HG02970 (cell line): ENCODE measurements around the gene SLCO2A1.

Experiments
- ATAC-seq: cut with Tn5 transposase; IDR thresholded peaks from one replicate; pipeline ENCODE4 v1.9.1; 2021; ENCODE audit warnings: mild to moderate bottlenecking, moderate library complexity, moderate number of reproducible peaks; ENCODE audit not compliant: unreplicated experiment, low FRiP score

The SLCO2A1 gene

DNA sequence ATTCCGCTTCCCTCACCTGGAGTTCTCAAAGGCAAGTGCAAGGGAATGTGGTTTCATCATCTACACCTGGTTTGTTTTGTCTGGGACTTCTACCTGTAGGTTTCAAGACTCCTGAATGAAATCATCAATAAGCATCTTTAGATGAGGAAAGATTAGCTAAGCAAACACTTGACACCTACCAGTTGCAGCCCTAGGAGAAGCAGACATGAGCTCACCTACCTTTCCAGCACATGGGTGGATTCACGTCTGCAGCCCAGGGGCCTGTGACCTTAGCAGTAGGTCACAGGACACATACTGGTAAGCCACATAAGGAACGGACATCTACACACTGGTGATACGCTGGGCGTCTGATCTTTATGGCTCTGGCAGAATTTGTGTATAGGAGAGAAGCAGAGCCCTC, 26.7 kb downstream of the SLCO2A1 start:
- no peak for ATAC-seq

DNA sequence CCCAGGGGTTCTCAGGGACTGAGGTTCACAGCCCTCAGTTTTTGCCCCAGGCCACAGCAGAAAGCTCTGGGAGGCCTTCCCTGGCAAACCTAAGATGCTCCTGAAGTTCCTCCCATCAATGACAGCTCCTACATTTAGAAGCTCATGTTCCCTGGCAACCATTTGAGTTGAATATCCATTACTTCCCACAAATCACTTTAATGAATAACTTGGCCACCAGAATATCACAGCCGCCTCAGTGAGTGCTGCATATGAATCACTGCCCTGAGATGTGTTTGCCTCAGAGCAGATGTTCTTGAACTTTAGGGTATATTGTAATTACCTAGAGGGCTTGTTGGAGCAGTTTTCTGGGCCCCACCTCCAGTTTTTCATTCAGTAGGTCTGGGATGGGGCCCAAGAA, 27.4 kb downstream of the SLCO2A1 start:
- ATAC-seq: no peak

DNA sequence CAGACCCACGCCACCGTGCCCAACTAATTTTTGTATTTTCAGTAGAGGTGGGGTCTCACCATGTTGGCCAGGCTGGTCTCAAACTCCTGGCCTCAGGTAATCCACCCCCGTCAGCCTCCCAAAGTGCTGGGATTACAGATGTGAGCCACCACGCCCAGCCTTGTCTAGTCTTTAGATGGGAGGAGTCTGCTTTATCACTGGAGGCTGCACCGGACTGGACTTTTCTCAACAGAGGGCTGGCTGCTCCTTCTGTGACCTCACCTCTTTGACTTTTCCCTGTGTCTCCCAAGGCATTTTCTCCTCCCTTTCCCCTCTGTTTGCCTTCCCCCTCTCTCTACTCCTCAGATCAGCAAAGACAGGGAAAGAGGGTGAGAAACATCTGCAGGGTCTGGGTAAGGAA, 28.5 kb downstream of the SLCO2A1 start:
- ATAC-seq: no peak

DNA sequence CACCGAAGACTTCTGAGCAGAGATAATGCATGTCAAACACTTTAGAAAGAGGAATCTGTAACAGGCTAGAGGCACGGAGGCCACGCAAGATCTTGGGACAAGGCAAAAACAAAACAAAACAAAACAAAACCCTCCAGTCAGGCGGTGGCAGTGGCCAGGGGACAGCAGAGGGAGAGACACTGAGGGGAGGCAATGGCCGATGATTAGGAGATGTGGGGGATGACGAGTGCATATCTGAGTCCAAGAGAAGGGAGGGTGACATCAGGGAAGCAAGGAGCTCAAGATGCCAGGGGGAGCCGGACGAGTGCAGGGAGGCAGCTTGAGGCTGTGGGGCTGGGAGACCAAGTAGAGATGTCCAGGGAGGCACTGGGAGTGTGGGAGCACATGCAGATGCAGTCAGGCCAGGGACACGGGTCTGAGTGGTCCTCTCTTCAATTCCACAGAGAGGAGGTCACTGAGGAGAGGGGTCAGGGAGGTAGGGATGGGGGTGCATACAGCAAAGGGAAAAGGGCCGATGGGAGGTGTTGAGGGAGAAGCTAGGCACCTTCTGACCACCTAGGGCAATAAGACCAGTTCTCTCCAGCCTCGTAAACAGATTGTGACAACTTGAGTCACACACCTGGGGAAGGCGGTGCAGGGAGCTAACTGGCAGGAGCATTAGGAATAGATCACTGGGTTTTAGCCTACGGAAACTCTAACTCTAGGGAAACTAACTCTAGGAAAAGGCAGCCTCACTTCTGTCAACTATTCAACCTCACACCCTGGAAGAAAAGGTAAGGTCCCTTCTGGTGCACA, 29.6 kb downstream of the SLCO2A1 start:
- ATAC-seq: no peak

DNA sequence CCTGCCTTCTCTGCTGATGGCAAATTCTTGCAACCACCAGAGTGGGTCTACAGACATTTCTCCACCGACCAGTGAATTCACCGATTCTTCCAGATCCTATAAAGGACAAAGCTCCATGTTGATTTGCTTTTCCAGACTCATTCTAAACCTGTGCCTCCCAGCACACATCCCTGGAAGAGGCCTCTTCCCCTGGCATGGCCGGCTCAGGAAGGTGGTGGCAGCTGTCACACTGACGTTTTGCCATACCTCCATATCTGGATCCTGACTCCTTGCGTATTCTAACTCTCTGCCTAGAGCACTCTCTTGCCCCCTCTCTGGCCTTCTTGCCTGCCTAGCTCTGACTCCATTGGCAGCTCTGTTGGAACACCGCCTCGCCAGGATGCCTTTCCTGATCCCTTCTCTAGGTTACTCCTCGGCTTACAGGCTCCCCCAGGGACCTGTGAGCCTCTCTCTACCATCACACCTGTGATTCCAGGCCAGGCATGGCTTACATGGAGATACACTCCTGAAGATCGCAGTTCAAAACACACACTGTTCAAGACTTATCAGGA, 31.0 kb downstream of the SLCO2A1 start:
- ATAC-seq: no peak

DNA sequence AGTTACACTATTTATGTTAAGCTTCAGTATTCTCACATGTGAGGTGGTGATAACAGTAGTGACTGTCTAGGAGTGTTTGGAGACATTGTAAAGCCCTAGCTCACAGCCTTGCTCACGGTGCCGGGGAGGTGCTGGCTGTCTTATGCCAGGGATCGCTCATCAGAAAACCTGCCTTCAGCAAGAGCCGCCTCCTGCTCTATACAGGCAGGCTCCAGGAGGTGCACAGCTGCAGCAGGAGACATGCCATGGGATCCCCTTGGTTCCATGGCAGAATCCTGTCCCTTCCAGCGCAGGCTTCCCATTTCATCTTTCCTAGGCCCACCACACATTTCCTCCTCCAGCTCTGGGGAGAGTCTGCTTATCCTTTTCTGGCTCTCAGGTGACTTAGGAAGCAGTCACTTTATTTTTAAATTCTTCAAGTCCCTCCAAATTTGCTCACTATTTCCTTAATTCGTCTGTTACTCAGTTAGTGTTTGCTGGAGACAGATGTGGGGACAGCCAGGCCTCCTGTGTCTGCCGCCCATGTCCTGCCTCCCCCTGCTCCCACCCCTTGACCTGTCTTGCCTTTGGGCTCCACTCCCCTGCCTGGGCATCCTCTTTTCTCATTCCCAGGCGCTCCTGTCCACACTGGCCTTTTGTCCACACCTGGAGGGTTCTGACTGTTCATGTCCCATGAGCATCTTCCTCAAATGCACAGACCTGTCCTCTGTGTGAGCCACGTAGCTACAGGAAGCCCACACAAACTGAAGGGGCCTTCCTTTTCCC, 31.7 kb downstream of the SLCO2A1 start:
- no peak for ATAC-seq

DNA sequence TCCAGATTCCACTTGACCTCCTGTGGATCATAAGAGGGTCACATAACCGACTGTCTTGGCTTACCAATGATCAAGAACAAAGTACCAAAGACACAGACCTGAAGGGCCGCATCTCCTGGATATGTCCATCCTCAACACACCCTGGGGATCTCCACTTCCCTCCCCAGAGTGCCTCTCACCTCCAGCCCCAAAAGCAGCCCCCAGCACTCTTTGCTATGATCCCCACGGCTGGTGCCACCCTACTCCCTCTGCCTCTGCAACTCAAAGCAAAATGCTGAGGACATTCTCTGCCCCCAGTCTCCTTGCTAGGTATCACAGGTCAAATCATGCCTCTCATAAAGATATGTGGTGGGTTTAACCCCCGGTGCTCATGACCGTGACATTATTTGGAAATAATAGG, 32.7 kb downstream of the SLCO2A1 start:
- ATAC-seq: no peak

DNA sequence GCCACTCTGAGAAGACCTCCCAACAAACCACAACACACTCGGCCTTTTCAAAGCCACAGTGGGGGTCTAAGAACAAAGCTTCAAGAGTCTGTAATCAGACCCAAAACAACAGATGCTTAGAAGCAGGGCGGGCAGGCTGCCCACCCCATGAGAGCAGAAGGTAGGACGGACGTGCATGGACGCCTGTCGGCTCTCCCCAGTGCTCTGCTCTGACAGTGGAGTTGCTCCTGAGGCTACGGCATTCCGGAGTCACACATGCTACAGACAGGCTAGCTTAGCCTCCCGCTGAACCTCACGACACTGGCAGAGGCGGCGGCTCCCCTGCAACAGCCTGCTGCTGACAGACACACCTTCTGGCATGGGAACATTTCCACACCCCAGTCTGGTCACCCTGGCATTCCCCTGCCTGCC, 33.5 kb downstream of the SLCO2A1 start:
- ATAC-seq: no peak

DNA sequence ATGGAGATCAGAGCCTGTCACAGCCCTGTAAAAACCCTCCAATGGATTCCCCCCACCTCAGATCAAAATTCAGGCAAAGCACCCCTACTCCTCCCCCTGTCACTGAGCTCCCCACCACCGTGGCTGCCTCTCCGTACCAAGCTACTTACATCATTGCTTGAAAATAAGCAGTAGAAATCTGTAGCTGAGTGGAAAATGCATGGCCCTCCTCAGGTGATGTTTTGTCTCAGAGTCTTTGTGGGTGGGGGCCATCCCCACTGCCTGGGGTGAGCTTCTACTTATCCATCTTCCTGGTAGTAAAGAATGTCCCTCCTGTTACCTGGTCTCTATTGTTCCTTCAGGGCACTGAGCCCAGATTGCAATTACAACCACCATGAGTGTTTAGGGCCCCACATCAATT, 34.5 kb downstream of the SLCO2A1 start:
- ATAC-seq: no peak

DNA sequence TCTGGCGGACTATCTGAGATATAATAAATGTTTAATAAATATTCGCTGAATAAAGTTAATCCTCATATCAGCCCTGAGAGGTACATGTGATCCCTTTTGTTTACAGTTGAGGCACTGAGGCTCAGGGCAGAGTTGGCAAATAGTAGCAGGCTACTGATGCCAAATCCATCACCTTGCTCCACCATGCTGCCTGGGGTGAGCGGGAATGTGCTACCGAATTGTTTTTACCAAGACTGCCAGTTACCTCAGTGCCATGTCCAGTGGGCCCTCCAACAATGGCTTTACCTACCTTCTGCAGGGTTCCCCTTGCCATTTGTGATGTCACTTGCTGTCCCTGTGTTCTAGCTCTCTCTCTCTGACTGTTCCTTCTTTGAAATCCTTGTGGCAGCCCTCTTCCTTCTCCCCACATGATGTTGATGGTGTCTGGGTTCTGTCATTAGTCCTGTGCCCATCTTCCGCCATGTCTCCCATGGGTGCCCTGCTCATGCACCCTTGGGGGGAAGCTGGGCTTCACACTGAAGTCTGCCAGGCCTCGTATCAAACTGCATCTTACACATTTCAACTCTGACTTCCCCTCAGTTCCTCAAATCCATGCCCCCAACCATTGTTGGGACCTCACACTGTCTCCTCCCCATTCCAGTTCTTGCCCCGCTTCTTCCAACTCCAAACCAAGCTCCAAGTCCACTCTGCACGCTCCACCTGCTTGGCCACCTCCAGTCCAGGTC, 35.4 kb downstream of the SLCO2A1 start:
- ATAC-seq: no peak

DNA sequence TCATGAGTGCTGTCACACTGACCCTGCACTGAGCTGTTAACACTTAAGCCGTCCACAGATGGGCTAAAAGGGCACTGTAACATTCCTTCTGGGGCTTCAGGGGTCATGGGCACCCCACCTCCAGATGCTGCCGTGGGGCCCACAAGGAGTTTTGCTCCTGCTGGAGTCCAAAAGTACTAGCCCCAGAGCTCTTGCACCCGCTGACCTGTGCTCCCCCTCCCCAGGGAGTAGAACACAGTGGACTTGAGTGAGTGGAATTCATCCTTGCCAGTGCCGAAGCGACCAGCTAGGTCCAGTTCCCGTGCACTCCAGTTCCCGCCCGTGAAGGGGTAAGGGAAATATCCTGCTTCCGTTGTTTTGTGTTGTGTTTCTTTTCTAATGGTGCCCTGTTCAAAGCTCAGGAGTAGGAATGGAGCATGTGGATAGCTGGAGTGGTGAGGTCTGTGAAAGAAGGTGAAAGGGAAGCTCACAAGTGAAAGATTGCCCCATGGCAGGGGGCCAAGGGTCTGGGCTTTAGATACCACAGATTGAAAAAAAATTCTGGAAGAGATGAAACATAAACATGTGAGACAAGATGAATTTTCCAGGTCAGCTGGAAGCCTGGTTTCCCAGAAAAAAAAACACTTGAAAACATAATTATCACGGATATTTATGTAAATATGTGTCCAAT, 36.6 kb downstream of the SLCO2A1 start:
- ATAC-seq: no peak

DNA sequence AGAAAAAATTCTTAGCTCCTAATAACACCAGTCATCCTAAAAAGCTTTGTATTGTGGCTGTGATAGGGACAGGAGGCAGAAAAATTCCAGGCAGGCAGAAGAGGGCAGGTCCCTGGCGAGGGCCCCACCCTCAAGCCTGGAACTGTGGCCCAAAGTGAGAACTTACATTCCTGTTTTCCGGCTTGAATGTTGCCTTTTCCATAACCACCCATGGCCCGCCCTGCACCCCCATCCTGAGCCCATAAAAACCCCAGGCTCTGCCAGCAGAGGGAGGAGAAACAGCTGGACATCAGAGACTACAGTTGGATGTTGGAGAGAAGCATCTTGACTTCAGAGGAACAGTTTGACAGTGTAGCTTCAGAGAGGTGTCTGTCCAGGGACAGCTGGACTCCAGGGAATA, 37.3 kb downstream of the SLCO2A1 start:
- no peak for ATAC-seq

DNA sequence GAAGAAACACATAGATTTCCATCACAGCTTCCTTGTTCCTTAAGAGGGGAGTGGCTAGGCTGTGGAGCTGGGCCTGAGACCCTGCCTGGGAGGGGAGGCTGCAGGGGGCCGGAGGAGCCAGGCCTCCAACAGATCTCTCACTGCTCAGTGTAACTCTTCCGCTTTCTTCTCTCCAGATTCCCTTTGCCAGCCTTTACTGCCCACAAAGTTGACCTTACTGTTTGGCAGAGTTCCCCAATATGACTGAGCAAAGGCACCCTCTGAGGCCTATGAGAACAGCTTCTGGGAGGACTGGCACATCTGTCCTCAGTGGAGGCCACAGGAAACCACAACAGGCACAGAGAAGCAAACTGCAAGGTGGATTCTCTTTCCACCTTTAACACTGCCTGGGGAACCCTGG, 38.1 kb downstream of the SLCO2A1 start:
- ATAC-seq: no peak

DNA sequence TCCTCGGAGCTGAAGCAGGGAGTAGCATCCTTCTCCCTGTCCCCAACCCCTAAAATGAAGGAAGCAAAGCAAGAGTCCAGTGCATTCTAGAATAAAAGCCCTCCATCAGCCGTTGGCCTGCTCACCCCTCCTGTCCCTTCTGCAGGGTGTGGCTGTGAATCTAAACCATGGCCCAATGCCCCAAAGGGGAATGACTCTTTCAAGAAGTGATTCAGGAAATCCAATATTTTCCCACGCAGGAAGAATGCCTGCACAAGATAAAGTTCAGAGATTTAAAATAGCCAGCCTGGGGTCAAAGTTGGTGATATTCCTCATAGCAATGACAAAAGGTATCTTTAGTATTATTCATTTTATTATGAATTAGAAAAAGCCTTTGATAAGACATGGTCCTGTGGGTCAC, 38.5 kb downstream of the SLCO2A1 start:
- no peak for ATAC-seq

DNA sequence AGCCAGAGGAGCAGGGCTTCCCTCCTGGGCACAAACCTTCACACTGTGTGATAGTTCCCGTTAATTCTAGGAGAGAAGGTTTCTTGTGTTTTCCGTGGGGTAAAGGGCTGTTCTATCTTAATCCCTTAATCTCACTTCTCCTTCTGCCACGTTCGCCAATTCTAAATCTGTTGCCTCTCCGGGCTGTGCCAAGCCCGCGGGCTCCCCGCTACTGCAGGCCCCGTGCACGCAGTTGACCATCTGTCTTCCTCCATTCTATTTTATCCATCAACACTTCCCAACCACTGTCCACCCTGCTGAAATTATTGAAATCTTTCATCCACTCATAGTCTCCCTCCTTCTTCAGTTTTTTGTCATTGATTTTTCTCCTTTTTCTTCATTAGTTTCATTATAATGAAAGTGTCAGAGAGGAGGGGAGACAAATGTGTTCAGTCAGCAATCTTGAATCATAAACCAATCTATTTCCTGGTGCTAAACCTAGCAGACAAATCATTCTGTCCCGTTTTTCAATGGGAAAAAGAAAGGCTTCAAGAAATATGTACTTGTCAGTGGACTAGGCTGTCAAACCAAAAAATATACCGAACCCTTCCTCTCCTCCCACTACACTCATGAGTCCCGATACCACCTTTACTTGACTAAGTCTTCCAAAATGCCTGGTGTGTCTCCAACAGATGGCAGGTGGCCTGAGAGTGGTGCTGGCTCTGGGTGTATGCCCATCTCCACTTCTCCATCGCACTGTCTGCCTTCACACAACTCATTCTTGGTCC, 39.6 kb downstream of the SLCO2A1 start:
- no peak for ATAC-seq

DNA sequence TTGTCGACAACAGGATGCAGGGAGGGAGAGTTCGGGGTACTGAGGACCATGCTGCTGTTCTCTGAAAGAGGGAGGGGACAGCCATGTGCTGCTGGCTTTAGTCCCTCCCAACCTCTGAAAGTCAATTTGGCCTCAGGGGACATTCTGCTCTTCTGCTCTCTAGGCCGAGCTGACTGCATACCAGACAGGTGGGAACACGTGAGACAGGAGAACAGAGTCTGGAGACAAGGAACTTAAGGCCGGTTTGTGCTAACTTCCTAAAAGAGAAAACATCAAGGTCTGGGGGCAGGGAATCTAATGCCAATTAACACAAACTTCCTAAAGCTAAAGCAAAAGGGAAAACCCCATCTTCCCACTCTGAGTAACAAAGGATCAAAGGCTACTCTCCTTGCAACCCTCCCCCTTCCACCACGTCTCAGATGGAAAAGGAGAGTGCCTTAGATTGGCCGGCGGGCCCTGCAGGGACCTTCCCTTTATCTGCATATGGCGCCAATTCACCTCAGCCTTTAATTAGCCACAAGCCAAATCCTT, 41.0 kb downstream of the SLCO2A1 start:
- ATAC-seq: no peak

DNA sequence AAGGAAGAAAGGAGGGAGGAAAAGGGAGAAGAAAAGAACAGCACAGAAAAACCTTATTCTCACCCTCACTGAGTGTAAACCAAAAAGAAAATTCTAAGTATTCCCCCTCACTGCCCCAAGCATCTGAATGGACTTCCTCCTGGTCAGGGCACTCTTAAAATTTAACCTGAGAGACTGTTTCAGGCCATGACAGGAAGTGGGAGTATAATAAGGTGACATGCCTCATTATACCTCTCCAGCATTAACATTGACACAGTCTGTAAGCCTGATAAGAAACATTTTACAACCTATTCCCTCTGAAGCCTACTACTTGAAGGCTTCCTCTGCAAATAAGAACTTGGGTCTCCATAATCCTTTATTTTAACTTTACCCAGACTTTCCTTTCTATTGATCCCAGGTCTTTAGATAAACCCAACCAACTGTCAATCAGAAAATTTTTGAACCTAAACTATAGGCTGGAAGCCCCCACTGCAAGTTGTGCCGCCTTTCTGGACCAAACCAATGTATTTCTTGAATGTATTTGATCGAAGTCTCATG, 41.7 kb downstream of the SLCO2A1 start:
- ATAC-seq: no peak

DNA sequence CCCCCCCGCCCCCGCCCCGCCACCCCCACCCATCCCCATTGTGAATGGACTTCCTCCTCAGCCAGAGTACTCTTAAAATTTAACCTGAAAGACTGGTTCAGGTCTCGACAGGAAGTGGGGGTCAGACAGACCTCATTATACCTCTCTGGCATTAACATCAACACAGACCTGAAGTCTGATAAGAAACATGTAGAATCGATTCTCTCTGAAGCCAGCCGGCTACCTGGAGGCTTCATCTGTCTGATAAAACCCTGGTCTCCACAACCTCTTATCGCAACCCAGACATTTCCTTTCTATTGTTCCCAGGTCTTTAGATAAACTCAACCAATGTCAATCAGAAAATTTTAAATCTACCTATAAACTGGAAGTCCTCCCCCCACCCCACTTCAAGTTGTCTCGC, 42.6 kb downstream of the SLCO2A1 start:
- no peak for ATAC-seq

DNA sequence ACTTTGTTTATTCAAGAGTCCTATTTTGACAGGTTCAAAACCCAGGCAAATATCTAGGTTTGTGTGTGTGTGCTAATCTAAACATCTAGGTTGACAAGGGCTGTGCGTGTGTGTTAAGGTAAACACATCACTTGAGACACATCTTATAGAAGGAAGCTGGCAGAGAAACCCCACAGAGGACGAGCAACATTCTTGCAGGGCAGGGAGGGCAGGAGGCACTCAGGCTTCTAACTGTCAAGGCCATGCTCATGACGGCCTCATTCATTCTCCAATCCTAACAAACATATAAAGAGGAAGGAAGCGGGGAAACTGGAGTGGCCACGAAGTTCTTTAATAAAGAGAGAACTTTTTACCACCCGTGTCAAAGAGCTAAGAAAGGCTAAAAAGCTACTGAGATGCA, 43.4 kb downstream of the SLCO2A1 start:
- no peak for ATAC-seq
